Activated naive CD8-positive, alpha-beta T cell treated with anti-CD3 and anti-CD28 coated beads for 36 hours (primary cell): ENCODE measurements around the gene SLC23A1. TPM values are rescaled to one million over a fixed set of nuclear protein-coding genes. Genes with fewer than 3 reads are reported as not detected.

Source experiments
- DNase-seq: peaks from one replicate; pipeline ENCODE4 v3.0.0; 2021
- H3K27ac Mint-ChIP-seq: one replicate; pipeline ENCODE4 v1.8.0; 2022; ENCODE audit warnings: mild to moderate bottlenecking, moderate library complexity, mixed read lengths
- H3K27me3 Mint-ChIP-seq: one replicate; pipeline ENCODE4 v1.8.0; 2022; ENCODE audit warnings: mild to moderate bottlenecking, mixed read lengths
- H3K36me3 Mint-ChIP-seq: one replicate; pipeline ENCODE4 v1.8.0; 2021; ENCODE audit warnings: mild to moderate bottlenecking, mixed read lengths
- H3K4me1 Mint-ChIP-seq: one replicate; pipeline ENCODE4 v1.8.0; 2021; ENCODE audit warnings: mixed read lengths
- H3K4me3 Mint-ChIP-seq: one replicate; pipeline ENCODE4 v1.8.0; 2022; ENCODE audit warnings: mild to moderate bottlenecking, moderate library complexity, mixed read lengths
- H3K9me3 Mint-ChIP-seq: one replicate; pipeline ENCODE4 v1.8.0; 2022; ENCODE audit warnings: mixed read lengths
- total RNA-seq, 2 experiments: library from RNA; stranded (reverse); gene quantifications; one replicate each; pipeline ENCODE4 v1.2.3, GENCODE V29; 2021

SLC23A1 gene
- total RNA-seq, 2 experiments from 2014 or later: not detected

GRCh38 chr5:139396691-139397090, 13.6 kb upstream of the SLC23A1 start:
- Mint-ChIP-seq H3K4me3 (no peak overlapping the region), H3K27ac (no peak overlapping the region), H3K4me1 (peaks cover 26% of the 10 kb centered on the region), H3K36me3 (peaks cover 4% of the 10 kb centered on the region), H3K27me3 (no peaks in the 10 kb centered on the region), H3K9me3 (no peaks in the 10 kb centered on the region)
- no peak for DNase-seq

- H3K4me3 Mint-ChIP-seq: no peak overlapping the region
Observed at GRCh38 chr5:139395844-139396640, 12.9 kb upstream of the SLC23A1 start.

GRCh38 chr5:139394654-139395566, 11.8 kb upstream of the SLC23A1 start, which contains the start of gene PROB1:
Gene PROB1 (minus strand): TSS chr5:139395104. CDS start chr5:139395081, 23 bp downstream.
- H3K27ac Mint-ChIP-seq: no peak within 1 kb of the TSS
- peaks cover 42% of the 10 kb centered on the region for H3K4me1 Mint-ChIP-seq

More at GRCh38 chr5:139395844-139396640, 12.9 kb upstream of the SLC23A1 start:
- Mint-ChIP-seq H3K27me3 (no peaks in the 10 kb centered on the region), H3K27ac (no peak overlapping the region), H3K36me3 (peaks cover 9% of the 10 kb centered on the region), H3K9me3 (no peaks in the 10 kb centered on the region), H3K4me1 (peaks cover 32% of the 10 kb centered on the region)
- no peak for DNase-seq

GRCh38 chr5:139394123-139394653, 11.1 kb upstream of the SLC23A1 start:
- peak; percentile 80 for DNase-seq
- Mint-ChIP-seq H3K27ac (no peak overlapping the region), H3K36me3 (peaks cover 14% of the 10 kb centered on the region), H3K9me3 (no peaks in the 10 kb centered on the region), H3K27me3 (no peaks in the 10 kb centered on the region), H3K4me1 (peaks cover 42% of the 10 kb centered on the region), H3K4me3 (peak overlapping the region; percentile 92)

More at GRCh38 chr5:139394654-139395566, 11.8 kb upstream of the SLC23A1 start, which contains the start of gene PROB1:
- no peak for DNase-seq
- H3K9me3 Mint-ChIP-seq: no peaks in the 10 kb centered on the region
- H3K27me3 Mint-ChIP-seq: no peaks in the 10 kb centered on the region
- peaks cover 9% of the 10 kb centered on the region for H3K36me3 Mint-ChIP-seq
- peak within 1 kb of the TSS; percentile 92 for H3K4me3 Mint-ChIP-seq

GRCh38 chr5:139393497-139394122, 10.5 kb upstream of the SLC23A1 start:
- Mint-ChIP-seq H3K9me3 (no peaks in the 10 kb centered on the region), H3K36me3 (peaks cover 17% of the 10 kb centered on the region), H3K4me1 (peaks cover 45% of the 10 kb centered on the region), H3K27me3 (no peaks in the 10 kb centered on the region), H3K4me3 (peak overlapping the region; percentile 92), H3K27ac (peak overlapping the region; percentile 85)
- peak; percentile 35 for DNase-seq

- Mint-ChIP-seq H3K27ac (peak overlapping the region; percentile 85), H3K36me3 (peaks cover 17% of the 10 kb centered on the region), H3K4me3 (peak overlapping the region; percentile 92), H3K27me3 (no peaks in the 10 kb centered on the region), H3K9me3 (no peaks in the 10 kb centered on the region), H3K4me1 (peaks cover 45% of the 10 kb centered on the region)
- peak; percentile 92 for DNase-seq
Observed at GRCh38 chr5:139392678-139393496, 9.8 kb upstream of the SLC23A1 start.

GRCh38 chr5:139392324-139392677, 9.2 kb upstream of the SLC23A1 start:
- Mint-ChIP-seq H3K4me1 (peaks cover 45% of the 10 kb centered on the region), H3K9me3 (no peaks in the 10 kb centered on the region), H3K27ac (no peak overlapping the region), H3K36me3 (peaks cover 17% of the 10 kb centered on the region), H3K4me3 (peak overlapping the region; percentile 96), H3K27me3 (no peaks in the 10 kb centered on the region)
- no peak for DNase-seq

GRCh38 chr5:139391570-139392323, 8.7 kb upstream of the SLC23A1 start:
- Mint-ChIP-seq H3K9me3 (no peaks in the 10 kb centered on the region), H3K27me3 (no peaks in the 10 kb centered on the region), H3K4me3 (peak overlapping the region; percentile 96), H3K27ac (peak overlapping the region; percentile 94), H3K36me3 (peaks cover 17% of the 10 kb centered on the region), H3K4me1 (peaks cover 45% of the 10 kb centered on the region)
- no peak for DNase-seq

- Mint-ChIP-seq H3K4me1 (peaks cover 45% of the 10 kb centered on the region), H3K27me3 (no peaks in the 10 kb centered on the region), H3K36me3 (peaks cover 17% of the 10 kb centered on the region), H3K27ac (peak overlapping the region; percentile 94), H3K4me3 (peak overlapping the region; percentile 96), H3K9me3 (no peaks in the 10 kb centered on the region)
- DNase-seq: no peak
Observed at GRCh38 chr5:139390639-139391569, 7.8 kb upstream of the SLC23A1 start.

GRCh38 chr5:139389701-139390638, 6.9 kb upstream of the SLC23A1 start, which contains the start of gene MZB1:
Gene MZB1 (minus strand): TSS chr5:139389913. CDS start chr5:139389856, 57 bp downstream.
- peak; percentile 79 for DNase-seq
- H3K9me3 Mint-ChIP-seq: no peaks in the 10 kb centered on the region
- H3K27me3 Mint-ChIP-seq: no peaks in the 10 kb centered on the region
- H3K36me3 Mint-ChIP-seq: peaks cover 17% of the 10 kb centered on the region
- peak within 1 kb of the TSS; percentile 94 for H3K27ac Mint-ChIP-seq
- H3K4me3 Mint-ChIP-seq: peak within 1 kb of the TSS; percentile 75
- peaks cover 53% of the 10 kb centered on the region for H3K4me1 Mint-ChIP-seq

GRCh38 chr5:139388198-139388821, 5.2 kb upstream of the SLC23A1 start:
- DNase-seq: no peak
- peaks cover 56% of the 10 kb centered on the region for H3K4me1 Mint-ChIP-seq
- no peaks in the 10 kb centered on the region for H3K9me3 Mint-ChIP-seq
- H3K27me3 Mint-ChIP-seq: no peaks in the 10 kb centered on the region
- peaks cover 17% of the 10 kb centered on the region for H3K36me3 Mint-ChIP-seq
- H3K27ac Mint-ChIP-seq: peak overlapping the region; percentile 74
- H3K4me3 Mint-ChIP-seq: peak overlapping the region; percentile 75
